Pancreas (tissue), 10 donors: Measurements from ENCODE around the gene PRKCB. TPM values are rescaled to one million over a fixed set of nuclear protein-coding genes. Genes with fewer than 3 reads are reported as not detected.

Source experiments
- ATAC-seq, 4 donors: fragments of 200-7000 bp; cut with Tn5 transposase; one replicate each; pipeline versions ENCODE4 v1.8.0 to v1.9.1; 2020; ENCODE audit warnings: mild to moderate bottlenecking in 4 of 4, moderate library complexity in 4 of 4
- DNase-seq, 6 donors: peaks; one replicate each; pipeline ENCODE4 v3.0.0-alpha.2; 2020
- FAIRE-seq: peaks from 2 replicates; lab custom pipeline; 2012; peaks lifted over from hg19 to GRCh38; lab: Jason Lieb, UNC
- H3K27ac ChIP-seq, 4 donors: fragments of 200-600 bp; sonication (generic); 1 replicate in 3 of 4; 2 replicates in 1 of 4; pipeline versions ENCODE4 v1.5.0 to v1.8.0; 2020
- H3K27me3 ChIP-seq, 4 donors: fragments of 200-600 bp; one replicate each; pipeline ENCODE4 v1.8.0; 2021
- H3K36me3 ChIP-seq, 3 donors: fragments of 200-600 bp; sonication (generic) in 1 of 3; one replicate each; pipeline versions ENCODE4 v1.5.0 to v1.8.0; 2020 to 2021
- H3K4me1 ChIP-seq, 3 donors: fragments of 200-600 bp; one replicate each; pipeline ENCODE4 v1.8.0; 2021
- H3K4me3 ChIP-seq, 4 donors: fragments of 200-600 bp; sonication (generic) in 2 of 4; one replicate each; pipeline versions ENCODE4 v1.5.0 to v1.8.0; 2020 to 2021
- H3K9me3 ChIP-seq, 4 donors: fragments of 200-600 bp; one replicate each; pipeline ENCODE4 v1.8.0; 2021
- WGBS, 2 donors: extraction: QIAGEN DNeasy Blood & Tissue Kit; methylation state at CpG; one replicate each; pipeline ENCODE4 v1.1.7; 2013; 5-methylcytosine and 5-hydroxymethylcytosine counted together
- intact Hi-C, 3 donors: fragments of 100-400 bp; cut with DNase I; formaldehyde crosslinking; loops; one replicate each; pipeline versions ENCODE4 v1.11.1 to v1.14.2; 2022
- polyA plus RNA-seq, 2 donors: library from polyadenylated mRNA; stranded (reverse); fragments of 200-250 nt; gene quantifications; one replicate each; pipeline ENCODE4 v1.2.3, GENCODE V29; 2013
- total RNA-seq, 6 donors: library from RNA; stranded (reverse); fragmentation: NEBNext Ultra II Directional in 4 of 6; extraction: Animal tissue kit (Norgen Biotek cat#: 25700) in 4 of 6; gene quantifications; one replicate each; pipeline versions ENCODE4 v1.2.1 to v1.2.4, GENCODE V29; 2021 to 2023
- TF ChIP-seq, protein P1 (sequence below), 4 donors: fragments of 200-600 bp; sonication (generic) in 3 of 4; IDR thresholded peaks; one replicate each; pipeline versions ENCODE4 v1.5.0 to v1.8.0; 2021; ENCODE audit warnings: antibody characterized with exemption in 4 of 4
- donor health status: healthy with polysubstance abuse.
- donor health status: DM: no; HTN: no; CAD: no; lungs with moderate emphysema.
- donor health status: DM: no; HTN: no; CAD: no.
- donor health status: control.
- donor health status: control.
- donor health status: Bipolar disorder and iron deficiency.
- donor health status: DM: yes; HTN: yes; CAD: no.
- donor health status: DM: no; HTN: no; CAD: no.
- donor health status: DM: no; HTN: no; CAD: no.
- donor health status: DM: yes; HTN: yes; CAD: no.

Gene PRKCB
- total and polyA plus RNA-seq, 8 donors: 0.19 to 4.3 (median 0.61) TPM

DNA sequence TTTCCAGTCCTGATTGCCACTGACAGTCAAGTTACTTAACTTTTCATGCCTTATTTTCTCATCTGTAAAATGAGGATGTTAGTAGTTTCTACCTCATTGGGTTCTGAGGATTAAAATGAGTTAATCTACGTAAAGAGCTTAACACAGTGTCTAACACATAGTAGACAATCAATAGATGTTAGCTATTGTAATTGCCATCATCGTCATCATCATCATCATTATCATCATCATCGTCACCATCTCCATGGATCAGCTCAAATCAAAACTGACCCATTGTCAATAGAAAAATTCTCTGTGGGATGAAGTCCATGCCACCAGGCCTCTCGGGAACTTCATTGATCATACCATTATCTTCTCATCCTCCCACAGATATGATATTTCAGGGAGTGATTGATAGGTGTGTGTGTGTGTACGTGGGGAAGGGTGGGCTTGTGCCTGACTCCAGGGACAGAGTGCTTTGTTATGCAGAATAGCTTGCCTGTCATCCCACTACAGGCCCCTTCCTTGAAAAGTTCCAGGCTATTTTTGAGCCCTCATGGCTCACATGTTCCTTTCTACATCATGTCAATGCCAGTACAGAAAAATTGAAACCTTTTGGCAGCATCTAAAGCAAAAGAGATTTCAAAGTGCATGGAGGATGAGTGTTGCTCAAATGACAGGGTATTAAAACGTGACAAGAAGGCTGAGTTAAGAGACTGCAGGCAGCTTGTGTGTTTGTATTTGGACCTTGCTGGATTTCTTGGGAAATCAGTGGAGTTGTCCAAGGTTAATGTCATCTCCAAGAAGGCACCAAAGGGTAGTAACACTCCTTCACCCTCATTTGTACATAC lies 133.9 kb downstream of the PRKCB start:
- FAIRE-seq: no peak
- H3K9me3 ChIP-seq: no peaks in the 10 kb centered on the region
- WGBS, 2 donors: 47 to 50% methylated on average over 6 of the region's 6 CpGs
- TF ChIP-seq, protein P1, sequence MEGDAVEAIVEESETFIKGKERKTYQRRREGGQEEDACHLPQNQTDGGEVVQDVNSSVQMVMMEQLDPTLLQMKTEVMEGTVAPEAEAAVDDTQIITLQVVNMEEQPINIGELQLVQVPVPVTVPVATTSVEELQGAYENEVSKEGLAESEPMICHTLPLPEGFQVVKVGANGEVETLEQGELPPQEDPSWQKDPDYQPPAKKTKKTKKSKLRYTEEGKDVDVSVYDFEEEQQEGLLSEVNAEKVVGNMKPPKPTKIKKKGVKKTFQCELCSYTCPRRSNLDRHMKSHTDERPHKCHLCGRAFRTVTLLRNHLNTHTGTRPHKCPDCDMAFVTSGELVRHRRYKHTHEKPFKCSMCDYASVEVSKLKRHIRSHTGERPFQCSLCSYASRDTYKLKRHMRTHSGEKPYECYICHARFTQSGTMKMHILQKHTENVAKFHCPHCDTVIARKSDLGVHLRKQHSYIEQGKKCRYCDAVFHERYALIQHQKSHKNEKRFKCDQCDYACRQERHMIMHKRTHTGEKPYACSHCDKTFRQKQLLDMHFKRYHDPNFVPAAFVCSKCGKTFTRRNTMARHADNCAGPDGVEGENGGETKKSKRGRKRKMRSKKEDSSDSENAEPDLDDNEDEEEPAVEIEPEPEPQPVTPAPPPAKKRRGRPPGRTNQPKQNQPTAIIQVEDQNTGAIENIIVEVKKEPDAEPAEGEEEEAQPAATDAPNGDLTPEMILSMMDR (IDR thresholded peaks at IDR 0.05): no peak
- H3K27me3 ChIP-seq: no peaks in the 10 kb centered on the region
- no peak overlapping the region for H3K27ac ChIP-seq
- no peak overlapping the region for H3K4me3 ChIP-seq
- DNase-seq: no peak
- no peak for ATAC-seq
- intact Hi-C loops: no loop called here
- H3K36me3 ChIP-seq: no peaks in the 10 kb centered on the region
- H3K4me1 ChIP-seq: no peaks in the 10 kb centered on the region

DNA sequence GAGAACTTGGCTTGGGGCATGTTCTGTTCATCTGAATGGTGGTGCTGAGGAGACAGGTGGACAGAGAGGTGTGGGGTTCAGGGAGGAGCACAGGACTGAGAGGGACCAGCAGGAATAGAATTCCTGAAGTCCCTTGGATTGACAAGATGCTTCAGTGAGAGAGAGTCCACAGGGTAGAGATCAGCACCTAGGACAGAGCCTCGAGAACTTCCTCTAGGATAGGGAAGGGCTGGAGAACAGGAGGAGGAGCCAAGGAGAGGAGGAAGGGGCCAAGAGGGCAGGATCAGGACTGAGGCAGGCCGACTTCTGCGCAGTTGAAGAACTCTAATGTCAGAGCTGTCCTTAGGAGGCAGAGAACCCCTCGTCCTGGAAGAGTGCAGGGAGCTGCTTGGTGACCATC lies 138.4 kb downstream of the PRKCB start:
- Histone ChIP-seq H3K27ac (no peak overlapping the region), H3K9me3 (no peaks in the 10 kb centered on the region), H3K36me3 (no peaks in the 10 kb centered on the region), H3K4me1 (no peaks in the 10 kb centered on the region), H3K4me3 (no peak overlapping the region), H3K27me3 (no peaks in the 10 kb centered on the region)
- TF ChIP-seq, protein P1 (IDR thresholded peaks at IDR 0.05): no peak
- ATAC-seq: no peak
- DNase-seq: no peak
- intact Hi-C loops: no loop called here
- 13 to 16% methylated on average over 4 of the region's 4 CpGs for WGBS, 2 donors
- no peak for FAIRE-seq

DNA sequence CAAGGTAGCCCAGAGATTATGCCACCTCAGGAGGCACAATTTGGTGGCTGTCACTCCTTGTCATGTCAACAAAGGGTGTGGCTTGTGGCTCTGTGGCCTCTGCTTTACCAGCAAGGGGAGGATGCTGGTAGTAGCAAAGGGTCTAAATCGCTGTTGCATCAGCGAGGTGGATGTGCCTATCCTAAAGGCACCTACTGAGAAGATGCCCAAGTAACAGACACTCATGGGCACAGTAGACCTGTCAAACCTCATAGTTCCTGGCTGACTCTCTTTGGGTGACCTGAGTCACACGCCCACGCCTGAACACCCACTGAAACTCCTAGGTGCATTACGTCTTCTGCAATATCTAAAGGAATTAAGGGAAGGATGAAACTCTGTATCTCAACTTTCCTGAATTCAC lies 139.5 kb downstream of the PRKCB start:
- Histone ChIP-seq H3K4me1 (no peaks in the 10 kb centered on the region), H3K27ac (no peak overlapping the region), H3K36me3 (no peaks in the 10 kb centered on the region), H3K27me3 (no peaks in the 10 kb centered on the region), H3K9me3 (no peaks in the 10 kb centered on the region), H3K4me3 (no peak overlapping the region)
- TF ChIP-seq, protein P1 (IDR thresholded peaks at IDR 0.05): no peak
- WGBS, 2 donors: 66 to 73% methylated on average over 5 of the region's 5 CpGs
- intact Hi-C loops: no loop called here
- ATAC-seq (no peak), FAIRE-seq (no peak), DNase-seq (no peak)

DNA sequence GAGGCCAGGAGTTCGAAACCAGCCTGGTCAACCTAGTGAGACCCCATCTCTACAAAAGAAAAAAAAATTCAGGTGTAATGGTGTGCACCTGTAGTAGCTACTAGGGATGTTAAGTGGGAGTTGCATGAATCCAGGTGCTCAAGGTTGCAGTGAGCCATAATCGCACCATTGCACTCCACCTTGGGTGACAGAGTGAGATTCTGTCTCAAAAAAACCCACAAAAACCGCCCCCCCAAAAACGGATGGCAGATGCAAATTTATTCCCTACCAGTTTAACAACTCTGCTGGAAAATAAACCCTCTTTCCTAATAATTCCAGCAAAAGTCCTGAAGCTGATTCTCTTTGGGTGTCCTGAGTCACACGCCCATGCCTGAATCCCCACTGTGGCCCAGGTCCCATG lies 140.3 kb downstream of the PRKCB start:
- FAIRE-seq (no peak), ATAC-seq (no peak), DNase-seq (no peak)
- Histone ChIP-seq H3K27me3 (no peaks in the 10 kb centered on the region), H3K36me3 (no peaks in the 10 kb centered on the region), H3K4me3 (no peak overlapping the region), H3K9me3 (no peaks in the 10 kb centered on the region), H3K4me1 (no peaks in the 10 kb centered on the region), H3K27ac (no peak overlapping the region)
- TF ChIP-seq, protein P1 (IDR thresholded peaks at IDR 0.05): no peak
- 63% methylated on average over 5 of the region's 5 CpGs for WGBS, 2 donors
- intact Hi-C loops: no loop called here

DNA sequence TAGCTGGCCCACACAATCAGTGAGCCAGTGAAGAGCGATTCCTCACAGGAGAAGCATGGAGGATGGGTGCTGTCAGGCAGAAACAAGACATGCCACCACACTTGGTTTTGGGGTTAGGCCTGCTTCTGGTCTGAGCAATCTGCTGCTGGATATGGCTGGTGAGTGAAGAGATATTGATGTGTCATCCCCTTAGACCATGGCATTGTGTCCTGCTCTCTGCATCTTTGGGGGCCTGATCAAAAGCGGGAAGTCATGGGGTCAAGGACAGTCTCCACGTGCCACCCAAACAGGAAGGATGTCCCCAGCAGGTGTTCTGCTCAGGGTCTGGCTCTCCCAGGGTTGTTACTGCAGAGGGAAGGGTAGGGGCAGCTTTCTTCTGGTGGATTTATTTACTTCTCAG lies 140.7 kb downstream of the PRKCB start:
- no peak for ATAC-seq
- Histone ChIP-seq H3K4me1 (no peaks in the 10 kb centered on the region), H3K27me3 (no peaks in the 10 kb centered on the region), H3K36me3 (no peaks in the 10 kb centered on the region), H3K9me3 (no peaks in the 10 kb centered on the region), H3K4me3 (no peak overlapping the region), H3K27ac (no peak overlapping the region)
- TF ChIP-seq, protein P1 (IDR thresholded peaks at IDR 0.05): no peak
- DNase-seq: no peak
- 34 to 38% methylated on average over 3 of the region's 3 CpGs for WGBS, 2 donors
- no peak for FAIRE-seq
- intact Hi-C loops: no loop called here
